Measurements from ENCODE around the gene GABBR1.

GABBR1 gene

DNA sequence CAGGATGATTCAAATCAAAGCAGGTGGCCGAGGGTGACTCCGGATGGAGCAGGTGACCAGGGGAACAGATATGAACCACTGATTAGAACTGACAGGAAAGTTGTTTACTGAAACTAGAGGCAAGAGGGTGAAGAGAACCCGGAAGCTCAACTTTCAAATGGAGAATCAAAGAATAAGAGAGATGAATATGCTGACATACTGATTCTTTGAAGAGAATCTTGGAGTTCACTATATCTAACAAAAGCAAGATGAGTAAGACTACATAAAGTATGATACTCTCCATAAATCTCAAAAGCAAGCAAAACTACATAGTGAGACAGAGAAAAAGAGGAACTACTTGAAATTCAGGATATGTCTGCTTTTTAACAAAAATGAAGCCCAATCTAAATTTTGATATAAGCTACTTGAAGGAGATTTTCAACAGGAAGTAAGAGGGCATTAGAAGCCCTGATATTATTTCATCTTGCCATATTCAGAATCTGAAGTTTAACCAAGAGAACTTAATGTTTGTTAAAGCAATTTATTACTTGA, 69.5 kb downstream of the GABBR1 start:
- Histone ChIP-seq H3K9me3 (ENCODE audit: control insufficient read depth, insufficient read depth, low read depth, low read length) (no peaks in the 10 kb centered on the region), H3K36me3 (ENCODE audit: control insufficient read depth in 2 of 2, insufficient read depth in 1 of 2, low read length in 2 of 2) (no peaks in the 10 kb centered on the region), H3K4me3 (ENCODE audit: low read depth, low read length) (no peak overlapping the region), H3K4me1 (ENCODE audit: control insufficient read depth, insufficient read depth, low read length) (no peaks in the 10 kb centered on the region), H3K27ac (ENCODE audit: extremely low read depth, low read depth, low read length) (no peak overlapping the region)
- ChIA-PET POLR2A (no interaction called here), CTCF (interaction anchor here (0.8 to 1.6 kb wide), 2 partner anchors 26 to 133 kb away, joined by 4 to 8 read pairs; no protein-coding TSS in a partner anchor)
- TF ChIP-seq ZNF830 (tag by site-specific recombination; IDR thresholded peaks at IDR 0.05; ENCODE audit: low read depth), result no peak
- TF ChIP-seq ZEB2 (tag by site-specific recombination; IDR thresholded peaks at IDR 0.05), result no peak
- no peak for TF ChIP-seq ZFHX2 (tag by site-specific recombination; conservative IDR thresholded peaks at IDR 0.05)
- no peak for TF ChIP-seq ZSCAN16 (tag by site-specific recombination; IDR thresholded peaks at IDR 0.05)
- no peak for TF ChIP-seq OSR2 (tag by site-specific recombination; IDR thresholded peaks at IDR 0.05)
- TF ChIP-seq ZNF843 (tag by site-specific recombination; IDR thresholded peaks at IDR 0.05), result no peak
- no peak for TF ChIP-seq ZNF548 (tag by site-specific recombination; IDR thresholded peaks at IDR 0.05)
- TF ChIP-seq ZNF174 (tag by site-specific recombination; IDR thresholded peaks at IDR 0.05), result no peak
- TF ChIP-seq ZNF48 (tag by site-specific recombination; IDR thresholded peaks at IDR 0.05), result no peak
- TF ChIP-seq ZNF600 (tag by site-specific recombination; IDR thresholded peaks at IDR 0.05), result no peak
- no peak for TF ChIP-seq ZNF266 (tag by site-specific recombination; IDR thresholded peaks at IDR 0.05; ENCODE audit: low read depth)
- no peak for TF ChIP-seq TCF7L2 (IDR thresholded peaks at IDR 0.05; ENCODE audit: borderline replicate concordance, low read depth, low read length)
- no peak for TF ChIP-seq ZNF324 (tag by site-specific recombination; IDR thresholded peaks at IDR 0.05)
- no peak for TF ChIP-seq ZBTB20 (tag by site-specific recombination; IDR thresholded peaks at IDR 0.05)
- no peak for TF ChIP-seq ZNF132 (tag by site-specific recombination; IDR thresholded peaks at IDR 0.05; ENCODE audit: borderline replicate concordance)
- TF ChIP-seq ZNF10 (tag by site-specific recombination; IDR thresholded peaks at IDR 0.05), result no peak
- TF ChIP-seq ZNF114 (tag by site-specific recombination; IDR thresholded peaks at IDR 0.05), result no peak
- no peak for TF ChIP-seq SP7 (tag by site-specific recombination; IDR thresholded peaks at IDR 0.05)

DNA sequence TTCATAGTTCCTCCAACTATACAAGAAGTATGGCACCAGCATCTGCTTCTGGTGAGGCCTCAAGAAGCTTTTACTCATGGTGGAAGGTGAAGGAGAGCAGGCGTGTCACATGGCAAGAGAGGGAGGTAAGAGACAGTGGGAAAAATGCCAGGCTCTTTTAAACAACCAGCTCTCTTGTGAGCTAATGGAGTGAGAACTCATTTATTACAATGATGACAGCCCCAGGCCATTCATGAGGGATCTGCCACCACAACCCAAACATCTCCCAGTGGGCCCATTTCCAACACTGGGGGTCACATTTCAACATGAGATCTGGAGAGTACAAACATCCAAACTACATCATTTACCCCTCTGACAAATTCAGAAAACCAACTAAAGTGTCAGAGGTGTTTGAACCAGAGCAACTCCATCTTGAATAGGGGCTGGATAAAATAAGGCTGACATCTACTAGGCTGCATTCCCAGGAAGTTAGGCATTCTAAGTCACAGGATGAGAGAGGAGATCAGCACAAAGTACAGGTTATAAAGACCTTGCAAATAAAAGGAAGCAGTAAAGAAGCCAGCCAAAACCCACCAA, 71.3 kb downstream of the GABBR1 start:
- peak; percentile 64; the same call in 1 of the 2 replicates for TF ChIP-seq WT1 (tag by site-specific recombination; IDR thresholded peaks at IDR 0.05)
- TF ChIP-seq, protein P1, sequence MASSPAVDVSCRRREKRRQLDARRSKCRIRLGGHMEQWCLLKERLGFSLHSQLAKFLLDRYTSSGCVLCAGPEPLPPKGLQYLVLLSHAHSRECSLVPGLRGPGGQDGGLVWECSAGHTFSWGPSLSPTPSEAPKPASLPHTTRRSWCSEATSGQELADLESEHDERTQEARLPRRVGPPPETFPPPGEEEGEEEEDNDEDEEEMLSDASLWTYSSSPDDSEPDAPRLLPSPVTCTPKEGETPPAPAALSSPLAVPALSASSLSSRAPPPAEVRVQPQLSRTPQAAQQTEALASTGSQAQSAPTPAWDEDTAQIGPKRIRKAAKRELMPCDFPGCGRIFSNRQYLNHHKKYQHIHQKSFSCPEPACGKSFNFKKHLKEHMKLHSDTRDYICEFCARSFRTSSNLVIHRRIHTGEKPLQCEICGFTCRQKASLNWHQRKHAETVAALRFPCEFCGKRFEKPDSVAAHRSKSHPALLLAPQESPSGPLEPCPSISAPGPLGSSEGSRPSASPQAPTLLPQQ (tag by site-specific recombination; IDR thresholded peaks at IDR 0.05), result peak; percentile 82
- TF ChIP-seq, protein P2, sequence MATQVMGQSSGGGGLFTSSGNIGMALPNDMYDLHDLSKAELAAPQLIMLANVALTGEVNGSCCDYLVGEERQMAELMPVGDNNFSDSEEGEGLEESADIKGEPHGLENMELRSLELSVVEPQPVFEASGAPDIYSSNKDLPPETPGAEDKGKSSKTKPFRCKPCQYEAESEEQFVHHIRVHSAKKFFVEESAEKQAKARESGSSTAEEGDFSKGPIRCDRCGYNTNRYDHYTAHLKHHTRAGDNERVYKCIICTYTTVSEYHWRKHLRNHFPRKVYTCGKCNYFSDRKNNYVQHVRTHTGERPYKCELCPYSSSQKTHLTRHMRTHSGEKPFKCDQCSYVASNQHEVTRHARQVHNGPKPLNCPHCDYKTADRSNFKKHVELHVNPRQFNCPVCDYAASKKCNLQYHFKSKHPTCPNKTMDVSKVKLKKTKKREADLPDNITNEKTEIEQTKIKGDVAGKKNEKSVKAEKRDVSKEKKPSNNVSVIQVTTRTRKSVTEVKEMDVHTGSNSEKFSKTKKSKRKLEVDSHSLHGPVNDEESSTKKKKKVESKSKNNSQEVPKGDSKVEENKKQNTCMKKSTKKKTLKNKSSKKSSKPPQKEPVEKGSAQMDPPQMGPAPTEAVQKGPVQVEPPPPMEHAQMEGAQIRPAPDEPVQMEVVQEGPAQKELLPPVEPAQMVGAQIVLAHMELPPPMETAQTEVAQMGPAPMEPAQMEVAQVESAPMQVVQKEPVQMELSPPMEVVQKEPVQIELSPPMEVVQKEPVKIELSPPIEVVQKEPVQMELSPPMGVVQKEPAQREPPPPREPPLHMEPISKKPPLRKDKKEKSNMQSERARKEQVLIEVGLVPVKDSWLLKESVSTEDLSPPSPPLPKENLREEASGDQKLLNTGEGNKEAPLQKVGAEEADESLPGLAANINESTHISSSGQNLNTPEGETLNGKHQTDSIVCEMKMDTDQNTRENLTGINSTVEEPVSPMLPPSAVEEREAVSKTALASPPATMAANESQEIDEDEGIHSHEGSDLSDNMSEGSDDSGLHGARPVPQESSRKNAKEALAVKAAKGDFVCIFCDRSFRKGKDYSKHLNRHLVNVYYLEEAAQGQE (tag by site-specific recombination; IDR thresholded peaks at IDR 0.05), result no peak
- TF ChIP-seq ZBTB8A (tag by site-specific recombination; IDR thresholded peaks at IDR 0.05), result peak; percentile 18; the same call in 1 of the 2 replicates
- TF ChIP-seq GLIS1 (tag by site-specific recombination; IDR thresholded peaks at IDR 0.05), result peak; percentile 59; the same call in 1 of the 2 replicates
- TF ChIP-seq ZSCAN30 (tag by site-specific recombination; IDR thresholded peaks at IDR 0.05), result no peak
- TF ChIP-seq ZNF366 (tag by site-specific recombination; conservative IDR thresholded peaks at IDR 0.05), result no peak

More for the DNA sequence above, 71.3 kb downstream of the GABBR1 start:
- CTCF ChIA-PET, result no interaction called here
- H3K4me1 ChIP-seq (ENCODE audit: control insufficient read depth, insufficient read depth, low read length), result no peaks in the 10 kb centered on the region
- no peaks in the 10 kb centered on the region for H3K36me3 ChIP-seq (ENCODE audit: control insufficient read depth in 2 of 2, insufficient read depth in 1 of 2, low read length in 2 of 2)
- H3K4me3 ChIP-seq (ENCODE audit: low read depth, low read length), result no peak overlapping the region
- H3K9me3 ChIP-seq (ENCODE audit: control insufficient read depth, insufficient read depth, low read depth, low read length), result no peaks in the 10 kb centered on the region
- POLR2A ChIA-PET, result no interaction called here
- H3K27ac ChIP-seq (ENCODE audit: extremely low read depth, low read depth, low read length), result no peak overlapping the region

Data from HEK293 (cell line).